Small intestine (tissue), 7 donors: Measurements from ENCODE around the gene ITPRID1. TPM values are rescaled to one million over a fixed set of nuclear protein-coding genes. Genes with fewer than 3 reads are reported as not detected.

ENCODE experiments used
- DNase-seq, 2 donors: peaks; one replicate each; pipeline versions ENCODE4 v3.0.0 to v3.0.0-alpha.2; 2013
- FAIRE-seq: peaks from 2 replicates; lab custom pipeline; 2012; peaks lifted over from hg19 to GRCh38; lab: Jason Lieb, UNC
- H3K27ac ChIP-seq, 3 donors: one replicate each; pipeline ENCODE4 v1.5.1; 2013; ENCODE audit warnings: low read length in 2 of 3, mild to moderate bottlenecking in 2 of 3, control low read depth in 1 of 3, inconsistent platforms in 1 of 3, low read depth in 1 of 3, moderate library complexity in 1 of 3
- H3K27me3 ChIP-seq, 3 donors: one replicate each; pipeline ENCODE4 v1.6.1; 2013; ENCODE audit warnings: low read length in 3 of 3, inconsistent platforms in 1 of 3; ENCODE audit not compliant: control insufficient read depth in 3 of 3, insufficient read depth in 3 of 3
- H3K36me3 ChIP-seq, 3 donors: one replicate each; pipeline ENCODE4 v1.6.1; 2013; ENCODE audit warnings: low read length in 3 of 3, inconsistent platforms in 1 of 3, low read depth in 1 of 3, mild to moderate bottlenecking in 1 of 3, moderate library complexity in 1 of 3; ENCODE audit not compliant: control insufficient read depth in 3 of 3, insufficient read depth in 2 of 3
- H3K4me1 ChIP-seq, 3 donors: one replicate each; pipeline ENCODE4 v1.6.1; 2013; ENCODE audit warnings: low read length in 2 of 3, inconsistent platforms in 1 of 3, low read depth in 1 of 3, mild to moderate bottlenecking in 1 of 3, moderate library complexity in 1 of 3; ENCODE audit not compliant: control insufficient read depth in 3 of 3, insufficient read depth in 2 of 3
- H3K4me3 ChIP-seq, 3 donors: one replicate each; pipeline ENCODE4 v1.5.1; 2013; ENCODE audit warnings: low read length in 3 of 3, control low read depth in 1 of 3, inconsistent platforms in 1 of 3, low read depth in 1 of 3, mild to moderate bottlenecking in 1 of 3, moderate library complexity in 1 of 3
- H3K9me3 ChIP-seq, 2 donors: one replicate each; pipeline ENCODE4 v1.6.1; 2013; ENCODE audit warnings: low read depth in 1 of 2, low read length in 1 of 2; ENCODE audit not compliant: control insufficient read depth in 2 of 2, insufficient read depth in 1 of 2
- WGBS, 3 donors: extraction: QIAGEN DNeasy Blood & Tissue Kit; methylation state at CpG; one replicate each; pipeline ENCODE4 v1.1.7; 2013; 5-methylcytosine and 5-hydroxymethylcytosine counted together
- polyA plus RNA-seq, 4 donors: library from polyadenylated mRNA; stranded (reverse) in 3 of 4; unstranded in 1 of 4; fragments of 200-250 nt in 3 of 4; fragments of 120-200 nt in 1 of 4; gene quantifications; one replicate each; pipeline versions ENCODE4 v1.2.1 to v1.2.3, GENCODE V29; 2013
- donor health status: healthy with polysubstance abuse.
- donor health status: control.
- donor health status: control.
- donor health status: Bipolar disorder and iron deficiency.
- donor health status: healthy.

The ITPRID1 gene
- polyA plus RNA-seq, 4 donors: 0.25 to 0.37 TPM; not detected in 2

GRCh38 chr7:31494421-31494820 lies 19.5 kb upstream of the ITPRID1 start:
- H3K4me1 ChIP-seq: peaks cover 0 to 6% (median 0%) of the 10 kb centered on the region in 3 donors
- H3K4me3 ChIP-seq: no peak overlapping the region
- H3K9me3 ChIP-seq: no peaks in the 10 kb centered on the region
- DNase-seq (no peak), FAIRE-seq (no peak)
- peak overlapping the region in 1 of 3 donors; percentile 21 for H3K27ac ChIP-seq
- 74 to 83% (median 80%) methylated on average over 5 of the region's 5 CpGs for WGBS, 3 donors
- no peaks in the 10 kb centered on the region for H3K27me3 ChIP-seq
- no peaks in the 10 kb centered on the region for H3K36me3 ChIP-seq

GRCh38 chr7:31495653-31496052 lies 18.2 kb upstream of the ITPRID1 start:
- no peak overlapping the region for H3K27ac ChIP-seq
- no peaks in the 10 kb centered on the region for H3K36me3 ChIP-seq
- H3K27me3 ChIP-seq: no peaks in the 10 kb centered on the region
- WGBS, 3 donors: 88 to 94% (median 91%) methylated on average over 3 of the region's 3 CpGs
- H3K4me1 ChIP-seq: peaks cover 0 to 15% (median 0%) of the 10 kb centered on the region in 3 donors
- H3K4me3 ChIP-seq: no peak overlapping the region
- FAIRE-seq (no peak), DNase-seq (no peak)
- H3K9me3 ChIP-seq: no peaks in the 10 kb centered on the region

DNA sequence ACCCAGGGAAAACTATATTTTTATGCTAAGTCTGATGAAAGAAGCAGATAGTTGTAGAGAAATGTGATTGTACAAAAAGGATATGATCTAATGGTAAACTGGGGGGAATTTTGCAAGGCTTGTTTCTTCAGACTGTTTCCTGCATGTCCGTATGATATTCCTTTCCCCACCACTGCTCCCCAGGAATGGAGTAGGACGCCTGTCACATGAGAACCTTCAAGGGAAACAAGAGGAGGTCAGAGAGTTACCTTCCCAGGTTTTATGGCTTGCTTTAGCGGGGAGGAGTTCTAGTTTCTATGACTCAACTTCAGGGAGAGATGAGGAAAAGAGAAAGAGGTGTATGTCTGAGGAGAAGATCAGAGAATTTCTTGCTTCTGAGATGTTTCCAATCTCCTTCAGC lies 16.4 kb upstream of the ITPRID1 start:
- peak; percentile 9 to 62 for DNase-seq
- 31 to 45% (median 39%) methylated on average over 3 of the region's 3 CpGs for WGBS, 3 donors

DNA sequence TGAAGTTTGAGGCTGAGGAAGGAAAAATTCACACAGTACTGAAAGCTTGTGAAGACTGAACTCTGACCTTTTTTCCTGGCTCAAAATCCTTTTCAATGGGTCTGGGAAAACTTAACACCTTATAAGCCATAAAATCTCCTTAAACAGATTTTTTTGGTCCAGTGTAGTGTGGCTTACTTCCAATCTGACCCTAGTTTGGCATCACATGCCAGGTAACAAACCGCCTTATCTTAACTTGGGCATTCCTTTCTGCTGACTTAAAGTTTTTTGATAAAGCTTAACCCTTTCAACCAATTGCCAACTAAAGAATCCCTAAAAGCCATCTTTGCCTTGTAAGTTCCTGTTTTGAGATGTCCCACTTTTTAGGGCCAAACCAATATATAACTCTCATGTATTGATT lies 13.2 kb upstream of the ITPRID1 start:
- Histone ChIP-seq H3K9me3 (no peaks in the 10 kb centered on the region), H3K4me3 (no peak overlapping the region), H3K27me3 (no peaks in the 10 kb centered on the region), H3K27ac (peak overlapping the region in 1 of 3 donors; percentile 59), H3K36me3 (no peaks in the 10 kb centered on the region), H3K4me1 (peaks cover 0 to 16% (median 0%) of the 10 kb centered on the region in 3 donors)
- peak; percentile 14 to 37 for DNase-seq
- FAIRE-seq: no peak
- WGBS, 3 donors: 6 to 25% (median 22%) methylated on average over 1 of the region's 1 CpG

More for the DNA sequence above, 16.4 kb upstream of the ITPRID1 start:
- no peaks in the 10 kb centered on the region for H3K27me3 ChIP-seq
- FAIRE-seq: no peak
- peaks cover 0 to 16% (median 0%) of the 10 kb centered on the region in 3 donors for H3K4me1 ChIP-seq
- no peak overlapping the region for H3K4me3 ChIP-seq
- peak overlapping the region in 1 of 3 donors; percentile 27 for H3K27ac ChIP-seq
- H3K36me3 ChIP-seq: no peaks in the 10 kb centered on the region
- H3K9me3 ChIP-seq: no peaks in the 10 kb centered on the region

DNA sequence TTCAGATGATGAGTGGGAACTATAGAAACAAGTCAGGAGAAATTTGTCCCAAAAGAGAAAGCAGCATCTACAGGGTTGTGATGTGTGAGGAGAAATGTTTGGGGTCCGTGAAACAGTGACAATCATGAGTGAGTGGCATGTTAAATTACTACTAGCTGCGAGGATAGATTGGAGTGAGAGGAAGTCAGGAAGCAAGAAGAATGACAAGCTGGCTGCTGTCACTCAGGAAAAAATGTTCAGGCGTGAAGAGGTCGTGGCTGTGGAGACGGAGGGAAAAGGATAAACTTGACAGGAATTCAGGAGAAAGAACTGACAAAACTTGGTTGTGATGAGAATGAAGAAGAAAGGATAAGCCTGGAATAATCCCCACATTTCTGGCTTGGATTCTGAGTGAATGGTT lies 5.1 kb upstream of the ITPRID1 start:
- Histone ChIP-seq H3K27ac (no peak overlapping the region), H3K9me3 (no peaks in the 10 kb centered on the region), H3K4me3 (no peak overlapping the region), H3K27me3 (no peaks in the 10 kb centered on the region), H3K4me1 (no peaks in the 10 kb centered on the region), H3K36me3 (no peaks in the 10 kb centered on the region)
- FAIRE-seq: no peak
- no peak for DNase-seq
- 81 to 83% (median 82%) methylated on average over 5 of the region's 5 CpGs for WGBS, 3 donors

GRCh38 chr7:31512166-31512565 lies 1.7 kb upstream of the ITPRID1 start:
- H3K27ac ChIP-seq: no peak overlapping the region
- DNase-seq (no peak), FAIRE-seq (no peak)
- no peaks in the 10 kb centered on the region for H3K36me3 ChIP-seq
- H3K4me1 ChIP-seq: no peaks in the 10 kb centered on the region
- 65 to 80% (median 70%) methylated on average over 2 of the region's 2 CpGs for WGBS, 3 donors
- no peaks in the 10 kb centered on the region for H3K9me3 ChIP-seq
- no peak overlapping the region for H3K4me3 ChIP-seq
- H3K27me3 ChIP-seq: no peaks in the 10 kb centered on the region

DNA sequence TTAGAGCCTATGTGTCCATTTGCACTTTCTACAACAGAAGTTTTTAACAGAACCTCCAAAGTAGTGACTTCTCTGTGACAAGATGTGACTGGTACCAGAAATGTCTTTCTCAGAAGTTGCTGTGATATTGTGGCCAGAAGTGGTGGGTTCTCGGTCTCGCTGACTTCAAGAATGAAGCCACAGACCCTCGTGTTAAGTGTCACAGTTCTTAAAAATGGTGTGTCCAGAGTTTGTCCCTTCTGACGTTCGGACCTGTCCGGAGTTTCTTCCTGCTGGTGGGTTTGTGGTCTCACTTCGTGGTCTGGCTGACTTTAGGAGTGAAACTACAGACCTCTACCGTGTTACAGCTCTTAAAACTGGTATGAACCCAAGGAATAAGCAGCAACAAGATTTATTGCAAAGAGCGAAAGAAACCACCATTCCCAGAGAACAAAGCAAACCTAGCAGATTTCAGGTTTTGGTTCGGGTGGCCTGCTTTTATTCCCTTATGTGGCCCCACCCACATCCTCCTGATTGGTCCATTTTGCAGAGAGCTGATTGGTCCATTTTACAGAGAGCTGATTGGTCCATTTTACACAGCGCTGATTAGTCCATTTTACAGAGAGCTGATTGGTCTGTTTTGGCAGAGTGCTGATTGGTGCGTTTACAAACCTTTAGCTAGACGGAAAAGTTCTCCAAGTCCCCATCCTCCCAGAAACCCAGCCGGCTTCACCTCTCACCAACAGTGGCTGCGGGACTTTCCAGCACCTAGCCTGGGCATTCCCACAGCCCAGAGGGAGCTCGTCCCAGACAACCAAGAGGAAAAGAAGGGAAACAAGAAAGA lies 3.0 kb downstream of the ITPRID1 start:
- no peaks in the 10 kb centered on the region for H3K27me3 ChIP-seq
- H3K36me3 ChIP-seq: no peaks in the 10 kb centered on the region
- H3K27ac ChIP-seq: no peak overlapping the region
- FAIRE-seq (no peak), DNase-seq (no peak)
- 86 to 90% (median 90%) methylated on average over 16 of the region's 16 CpGs for WGBS, 3 donors
- H3K4me3 ChIP-seq: no peak overlapping the region
- H3K4me1 ChIP-seq: no peaks in the 10 kb centered on the region
- no peaks in the 10 kb centered on the region for H3K9me3 ChIP-seq

DNA sequence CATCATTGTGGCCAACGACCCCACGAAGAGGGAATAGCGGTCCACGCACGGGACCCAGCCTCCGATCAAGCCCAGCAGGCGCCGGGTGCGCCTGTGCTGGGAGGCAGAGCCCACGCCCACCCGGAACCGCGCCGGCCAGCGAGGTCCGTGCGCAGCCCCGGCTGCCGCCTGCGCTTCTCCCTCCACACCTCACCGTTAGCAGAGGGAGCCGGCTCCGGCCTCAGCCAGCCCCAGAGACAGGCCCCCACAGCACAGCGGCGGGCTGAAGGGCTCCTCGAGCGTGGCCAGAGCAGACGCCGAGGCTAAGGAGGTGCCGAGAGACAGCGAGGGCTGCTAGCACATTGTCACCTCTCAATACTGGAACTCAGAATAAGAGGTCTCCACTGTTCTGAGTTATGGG lies 3.6 kb downstream of the ITPRID1 start:
- Histone ChIP-seq H3K4me1 (no peaks in the 10 kb centered on the region), H3K27me3 (no peaks in the 10 kb centered on the region), H3K4me3 (no peak overlapping the region), H3K36me3 (no peaks in the 10 kb centered on the region), H3K27ac (no peak overlapping the region), H3K9me3 (no peaks in the 10 kb centered on the region)
- 93 to 96% (median 95%) methylated on average over 30 to 31 of the region's 31 CpGs for WGBS, 3 donors
- FAIRE-seq (no peak), DNase-seq (no peak)
